Renal cortical epithelial cell (primary cell): ENCODE results near the gene PIK3C3. TPM values are rescaled to one million over a fixed set of nuclear protein-coding genes. Genes with fewer than 3 reads are reported as not detected.
"Not testable (repeated sequence)": the region's sequence is repeated elsewhere in the genome, so short reads cannot be mapped to it uniquely, and the experiment has no call there.

Source experiments
- DNase-seq: peaks from one replicate; pipeline ENCODE4 v3.0.0-alpha.2; 2011; ENCODE audit warnings: low read depth
- total RNA-seq: library from RNA; depleted of rRNA; stranded (reverse); fragments of >200 nt; gene quantifications from 2 replicates; pipeline ENCODE4 v1.2.3, GENCODE V29; 2014

PIK3C3 gene
- total RNA-seq, 1 donor from 2014 or later, result 88.2 TPM

- DNase-seq, result no peak
Measured at GRCh38 chr18:42072407-42072806, 117.4 kb downstream of the PIK3C3 start.

GRCh38 chr18:42074704-42075103 is 119.7 kb downstream of the PIK3C3 start:
- DNase-seq, result no peak

GRCh38 chr18:42078711-42079110 is 123.7 kb downstream of the PIK3C3 start:
- DNase-seq, result no peak

GRCh38 chr18:42080340-42080739 is 125.3 kb downstream of the PIK3C3 start:
- no peak for DNase-seq

DNA sequence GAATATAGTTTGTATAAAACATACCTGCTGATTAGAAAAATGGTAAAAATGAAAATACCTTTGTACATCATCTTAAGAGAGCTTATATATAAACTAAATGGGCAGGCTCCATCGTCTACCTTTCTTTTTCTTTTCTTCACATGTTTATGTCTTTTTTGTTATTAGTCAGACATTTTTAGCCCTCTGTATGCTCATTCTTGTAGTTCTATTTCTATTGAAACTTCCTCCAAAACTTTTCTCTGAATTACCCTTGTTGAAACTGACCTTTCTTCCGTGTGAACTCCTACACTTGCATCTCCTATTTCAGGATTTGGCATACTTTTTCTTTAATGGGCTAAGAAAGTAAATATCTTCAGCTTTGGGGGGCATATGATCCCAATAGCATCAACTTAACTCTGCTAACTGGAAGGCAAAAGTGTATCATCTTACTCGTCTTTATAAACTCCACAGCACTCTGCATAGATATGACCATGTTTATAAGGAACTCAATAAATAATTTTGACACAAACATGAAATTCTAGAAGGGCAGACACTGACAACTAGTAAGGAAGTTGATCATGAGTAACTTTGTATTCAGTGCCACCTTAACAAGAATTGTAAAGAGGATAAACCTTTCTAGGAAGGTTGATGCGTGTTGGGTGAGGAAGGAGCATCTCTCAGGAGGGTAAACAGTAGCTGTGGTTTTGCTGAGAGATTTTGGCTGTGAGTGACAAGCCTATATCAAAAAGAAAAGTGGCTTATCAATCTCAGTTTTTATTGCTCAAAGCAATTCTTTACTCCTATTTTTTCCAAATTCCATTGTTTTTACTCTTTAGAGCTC is 127.6 kb downstream of the PIK3C3 start:
- DNase-seq, result no peak

- DNase-seq, result no peak
Measured at GRCh38 chr18:42086288-42086687, 131.3 kb downstream of the PIK3C3 start.

DNA sequence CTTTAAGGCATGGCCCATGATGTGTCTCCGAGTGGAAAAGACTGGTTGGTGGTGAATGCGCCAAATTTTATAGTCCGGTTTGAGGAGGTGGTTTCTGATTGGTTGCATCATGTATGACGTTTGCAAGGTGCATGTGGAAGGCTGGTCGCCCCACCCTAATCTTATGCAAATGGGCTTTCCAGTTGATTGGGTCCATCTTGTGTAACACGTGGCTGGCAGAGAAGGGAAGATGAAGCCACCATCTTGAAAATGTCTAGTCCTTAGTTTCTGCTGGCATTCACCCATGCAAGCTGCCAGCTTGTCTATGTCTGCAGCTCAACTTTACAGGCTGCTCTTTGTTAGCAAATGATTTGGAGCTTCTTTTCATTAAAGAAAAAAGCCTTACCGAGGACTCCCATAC is 132.2 kb downstream of the PIK3C3 start:
- DNase-seq, result no peak

GRCh38 chr18:42087876-42088275 is 132.8 kb downstream of the PIK3C3 start:
- DNase-seq, result no peak

DNA sequence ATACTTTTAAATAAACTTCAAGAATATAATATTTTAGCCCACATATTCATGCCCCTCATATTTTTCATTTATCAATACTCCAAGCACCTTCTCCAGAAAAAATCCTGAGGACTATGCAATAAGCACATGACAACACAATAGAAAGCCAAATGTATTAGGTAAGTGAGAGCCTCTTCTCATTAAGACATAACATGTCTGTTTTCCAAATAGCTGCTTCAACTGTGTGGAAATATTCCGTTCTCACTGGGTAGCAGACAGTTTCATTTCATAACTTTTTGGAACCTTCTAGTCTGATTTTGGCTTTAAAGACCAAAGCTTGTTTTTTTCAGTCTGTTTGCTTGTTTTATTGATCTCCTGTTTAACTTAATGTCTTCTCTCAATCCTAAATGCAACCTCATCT is 137.8 kb downstream of the PIK3C3 start:
- DNase-seq, result no peak

GRCh38 chr18:42094875-42095274 is 139.8 kb downstream of the PIK3C3 start:
- peak; percentile 4 for DNase-seq

DNA sequence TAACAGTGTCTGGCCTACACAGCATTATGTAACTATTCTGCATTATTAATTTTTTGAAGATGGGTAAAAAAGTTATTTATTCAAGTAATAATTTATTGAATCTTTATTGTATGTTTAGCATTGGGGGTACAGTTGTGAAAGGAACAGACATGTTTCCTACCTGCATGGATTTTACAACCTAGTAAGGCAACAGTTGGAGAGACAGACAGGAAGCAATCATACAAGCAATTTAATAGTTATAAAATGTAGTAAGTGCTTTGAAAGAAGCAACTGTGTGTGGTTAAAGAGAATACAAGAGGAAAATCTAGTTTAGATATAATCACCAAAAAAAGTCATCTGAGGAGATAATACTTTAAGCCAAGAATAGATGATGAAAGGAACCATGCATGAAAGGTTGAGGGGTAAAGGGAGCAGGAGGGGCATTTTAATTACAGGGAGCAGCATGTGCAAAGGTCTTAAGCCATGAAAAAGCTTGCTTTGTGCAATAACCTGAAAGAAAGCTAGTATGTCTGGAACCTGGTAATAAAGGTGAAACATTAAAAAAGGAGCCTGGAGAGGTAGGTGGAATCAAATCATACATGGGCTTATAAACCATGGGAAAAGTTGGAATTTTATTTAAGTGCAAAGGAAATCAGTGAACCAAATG is 140.8 kb downstream of the PIK3C3 start:
- DNase-seq, result no peak

- no peak for DNase-seq
Measured at GRCh38 chr18:42100248-42100647, 145.2 kb downstream of the PIK3C3 start.

DNA sequence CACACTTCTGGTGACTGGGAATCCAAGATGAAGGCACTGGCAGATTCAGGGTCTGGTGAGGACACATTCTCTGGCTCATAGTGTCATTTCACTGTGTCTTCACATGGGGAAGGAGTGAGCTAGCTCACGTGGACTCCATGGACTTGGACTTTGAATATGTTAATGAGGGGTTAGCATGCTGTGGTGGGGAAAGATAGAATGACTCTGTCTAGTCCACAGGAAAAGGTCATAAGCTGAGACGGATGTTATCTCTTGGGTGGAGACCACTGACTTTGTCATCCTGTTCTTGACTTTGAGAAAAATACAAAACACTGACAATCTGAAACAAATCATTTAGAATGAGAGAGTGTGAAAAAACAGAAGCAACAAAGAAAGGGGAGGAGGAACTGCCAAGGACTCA is 145.9 kb downstream of the PIK3C3 start:
- no peak for DNase-seq

DNA sequence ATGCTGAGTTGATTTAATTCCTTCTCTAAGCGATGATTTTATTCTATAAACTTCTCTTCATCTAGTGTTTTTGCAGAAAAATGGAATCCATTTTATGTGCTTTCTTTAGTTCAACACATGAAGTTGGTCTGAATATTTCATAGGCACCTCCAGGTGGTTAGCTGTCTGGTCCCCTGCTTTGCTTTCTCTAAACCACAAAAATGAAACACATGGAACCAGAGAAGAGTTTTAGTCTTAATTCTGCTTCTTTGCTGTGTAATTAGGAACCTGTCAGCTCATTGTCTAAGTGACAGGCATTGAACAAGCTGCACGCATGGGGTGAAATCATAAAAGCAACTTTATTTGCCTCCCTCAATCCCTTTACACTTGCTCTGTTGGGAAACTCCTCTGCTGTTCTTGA is 150.4 kb downstream of the PIK3C3 start:
- no peak for DNase-seq

- no peak for DNase-seq
Measured at GRCh38 chr18:42106784-42107183, 151.8 kb downstream of the PIK3C3 start.

DNA sequence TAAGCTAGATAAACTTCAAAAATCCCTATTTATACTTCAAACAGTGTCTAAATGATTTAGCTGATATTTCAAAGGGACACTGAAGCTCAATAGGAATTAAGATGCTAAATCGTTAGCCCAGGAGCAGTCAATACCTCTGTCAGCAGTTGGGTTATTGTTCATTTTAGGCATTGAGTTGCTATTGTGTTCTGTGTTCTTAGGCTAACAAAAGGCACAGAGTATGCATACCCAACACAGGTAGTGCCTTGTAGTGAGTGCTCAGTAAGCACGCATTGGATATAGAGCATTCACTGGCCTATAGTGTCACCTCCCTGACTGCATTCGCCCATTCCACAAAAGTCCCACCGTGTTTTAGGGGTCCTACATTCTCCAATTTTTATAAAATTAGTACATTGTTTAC is 152.3 kb downstream of the PIK3C3 start:
- DNase-seq, result no peak

DNA sequence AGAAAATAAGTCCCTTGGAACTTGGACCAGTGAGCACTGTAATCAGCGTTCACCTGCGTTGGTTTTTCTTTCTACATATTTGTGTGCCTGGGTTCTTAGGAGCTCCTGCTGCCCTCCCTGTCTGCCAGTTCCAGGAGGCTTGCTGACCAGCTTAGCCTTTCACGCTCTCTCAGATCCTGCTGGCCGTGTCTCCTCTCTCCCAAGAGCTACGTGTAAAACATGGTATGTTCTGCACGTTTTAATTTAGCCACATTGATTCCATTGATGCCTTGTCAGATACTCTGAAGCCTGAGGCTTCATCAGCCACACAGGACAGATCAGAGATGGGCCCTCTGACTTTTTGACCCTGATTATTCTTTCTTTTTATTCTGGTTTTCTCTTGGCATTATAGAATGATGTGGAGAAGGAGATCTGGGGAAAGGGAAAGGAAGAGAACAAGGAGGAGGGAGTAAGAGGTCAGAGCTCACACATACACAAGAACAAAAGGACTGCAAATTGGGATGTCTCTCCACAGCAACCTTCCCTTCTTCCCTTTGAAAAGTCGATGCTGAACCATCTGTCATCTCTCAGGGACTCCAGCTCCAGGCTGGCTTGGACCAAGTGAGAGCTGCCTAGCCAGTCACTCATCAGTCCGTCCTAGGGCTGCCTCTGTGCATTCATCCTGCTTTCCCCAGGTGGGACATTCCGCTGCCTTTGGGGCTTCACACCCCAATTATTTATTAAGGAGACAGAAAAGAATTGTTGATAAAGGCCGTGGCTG is 152.8 kb downstream of the PIK3C3 start:
- DNase-seq, result no peak

- not testable (repeated sequence) for DNase-seq
Measured at GRCh38 chr18:42112147-42112546, 157.1 kb downstream of the PIK3C3 start.

- DNase-seq, result no peak
Measured at GRCh38 chr18:42112657-42113420, 157.8 kb downstream of the PIK3C3 start.

- peak; percentile 61 for DNase-seq
Measured at GRCh38 chr18:42113529-42114191, 158.6 kb downstream of the PIK3C3 start.

GRCh38 chr18:42114310-42114943 is 159.4 kb downstream of the PIK3C3 start:
- peak; percentile 63 for DNase-seq
